GM19193 (cell line): ENCODE data around the gene PDE10A.

Experiments
- POLR2A ChIP-seq: IDR thresholded peaks from 4 replicates; pipeline ENCODE4 v1.6.1; 2011; ENCODE audit not compliant: insufficient read depth, insufficient read length; ENCODE audit errors: extremely low read depth

Gene PDE10A

GRCh38 chr6:165458134-165458533, 204.9 kb downstream of the PDE10A start:
- no peak for TF ChIP-seq POLR2A

- no peak for TF ChIP-seq POLR2A
Measured at GRCh38 chr6:165456286-165456685, 206.8 kb downstream of the PDE10A start.

GRCh38 chr6:165455488-165455887, 207.6 kb downstream of the PDE10A start:
- TF ChIP-seq POLR2A: no peak

- no peak for TF ChIP-seq POLR2A
Measured at GRCh38 chr6:165453395-165453794, 209.6 kb downstream of the PDE10A start.

- no peak for TF ChIP-seq POLR2A
Measured at GRCh38 chr6:165451838-165452237, 211.2 kb downstream of the PDE10A start.

GRCh38 chr6:165448210-165448609, 214.8 kb downstream of the PDE10A start:
- TF ChIP-seq POLR2A: no peak

GRCh38 chr6:165447141-165447540, 215.9 kb downstream of the PDE10A start:
- TF ChIP-seq POLR2A: no peak

GRCh38 chr6:165446331-165446730, 216.7 kb downstream of the PDE10A start:
- TF ChIP-seq POLR2A: no peak

- TF ChIP-seq POLR2A: no peak
Measured at GRCh38 chr6:165443462-165443861, 219.6 kb downstream of the PDE10A start.

GRCh38 chr6:165441181-165441580, 221.9 kb downstream of the PDE10A start:
- TF ChIP-seq POLR2A: no peak

GRCh38 chr6:165439928-165440554, 223.0 kb downstream of the PDE10A start:
- no peak for TF ChIP-seq POLR2A

GRCh38 chr6:165426892-165427291, 236.1 kb downstream of the PDE10A start:
- TF ChIP-seq POLR2A: no peak

- no peak for TF ChIP-seq POLR2A
Measured at GRCh38 chr6:165422192-165422591, 240.8 kb downstream of the PDE10A start.

- no peak for TF ChIP-seq POLR2A
Measured at GRCh38 chr6:165417278-165417865, 245.7 kb downstream of the PDE10A start.

- TF ChIP-seq POLR2A: no peak
Measured at GRCh38 chr6:165404697-165405096, 258.3 kb downstream of the PDE10A start.

GRCh38 chr6:165404296-165404695, 258.7 kb downstream of the PDE10A start:
- no peak for TF ChIP-seq POLR2A
